GM10266 (cell line): ENCODE results near the gene LRP8.

Experiments used
- DNase-seq: peaks from one replicate; pipeline ENCODE4 v3.0.0; 2012; ENCODE audit errors: extremely low spot score
- TF ChIP-seq, protein P1 (sequence below): IDR thresholded peaks from 2 replicates; pipeline ENCODE4 v1.5.1; 2012; ENCODE audit warnings: mild to moderate bottlenecking, low read depth; ENCODE audit not compliant: control insufficient read depth, insufficient read depth; ENCODE audit errors: missing control alignments

The LRP8 gene

DNA sequence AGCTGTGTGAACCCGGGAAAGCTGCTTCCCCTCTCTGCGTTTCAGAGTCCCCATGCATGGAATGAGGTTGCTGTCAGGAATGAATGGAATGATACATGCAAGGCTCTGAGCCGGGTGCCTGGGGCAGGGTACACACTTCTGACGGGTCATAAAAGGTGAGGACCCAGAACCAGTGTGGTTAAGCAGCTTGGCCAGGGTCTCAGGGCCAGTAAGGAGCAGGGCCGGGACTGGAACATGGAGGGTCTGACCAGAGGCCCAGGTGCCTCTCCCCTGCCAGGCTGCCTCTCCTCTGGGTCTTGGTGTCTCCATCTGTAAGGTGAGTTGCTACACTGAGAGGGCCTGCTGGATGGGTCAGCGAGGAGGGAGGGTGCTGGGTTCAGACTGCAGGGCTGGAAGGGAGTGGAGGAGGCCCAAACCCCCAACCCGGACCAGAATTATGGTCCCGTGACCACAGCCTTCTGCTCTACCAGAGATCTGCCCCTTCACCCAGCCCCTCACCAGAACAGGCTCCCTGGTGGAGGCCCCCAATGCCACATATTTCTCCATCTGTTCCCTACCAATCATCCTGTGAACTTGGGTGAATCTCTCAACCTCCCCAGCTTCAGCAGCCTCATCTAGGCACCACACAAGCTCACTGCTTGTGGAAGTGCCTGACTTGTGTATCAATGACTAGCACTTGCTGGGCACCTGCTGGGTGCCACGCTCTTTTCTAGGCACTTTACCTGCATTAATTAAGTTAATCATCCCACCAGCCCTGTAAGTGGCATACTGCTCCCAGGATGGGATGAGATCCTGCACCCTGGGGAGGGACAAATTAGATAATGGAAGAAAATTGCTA, 16.2 kb upstream of the LRP8 start:
- TF ChIP-seq, protein P1, sequence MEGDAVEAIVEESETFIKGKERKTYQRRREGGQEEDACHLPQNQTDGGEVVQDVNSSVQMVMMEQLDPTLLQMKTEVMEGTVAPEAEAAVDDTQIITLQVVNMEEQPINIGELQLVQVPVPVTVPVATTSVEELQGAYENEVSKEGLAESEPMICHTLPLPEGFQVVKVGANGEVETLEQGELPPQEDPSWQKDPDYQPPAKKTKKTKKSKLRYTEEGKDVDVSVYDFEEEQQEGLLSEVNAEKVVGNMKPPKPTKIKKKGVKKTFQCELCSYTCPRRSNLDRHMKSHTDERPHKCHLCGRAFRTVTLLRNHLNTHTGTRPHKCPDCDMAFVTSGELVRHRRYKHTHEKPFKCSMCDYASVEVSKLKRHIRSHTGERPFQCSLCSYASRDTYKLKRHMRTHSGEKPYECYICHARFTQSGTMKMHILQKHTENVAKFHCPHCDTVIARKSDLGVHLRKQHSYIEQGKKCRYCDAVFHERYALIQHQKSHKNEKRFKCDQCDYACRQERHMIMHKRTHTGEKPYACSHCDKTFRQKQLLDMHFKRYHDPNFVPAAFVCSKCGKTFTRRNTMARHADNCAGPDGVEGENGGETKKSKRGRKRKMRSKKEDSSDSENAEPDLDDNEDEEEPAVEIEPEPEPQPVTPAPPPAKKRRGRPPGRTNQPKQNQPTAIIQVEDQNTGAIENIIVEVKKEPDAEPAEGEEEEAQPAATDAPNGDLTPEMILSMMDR, result no peak
- DNase-seq, result no peak

DNA sequence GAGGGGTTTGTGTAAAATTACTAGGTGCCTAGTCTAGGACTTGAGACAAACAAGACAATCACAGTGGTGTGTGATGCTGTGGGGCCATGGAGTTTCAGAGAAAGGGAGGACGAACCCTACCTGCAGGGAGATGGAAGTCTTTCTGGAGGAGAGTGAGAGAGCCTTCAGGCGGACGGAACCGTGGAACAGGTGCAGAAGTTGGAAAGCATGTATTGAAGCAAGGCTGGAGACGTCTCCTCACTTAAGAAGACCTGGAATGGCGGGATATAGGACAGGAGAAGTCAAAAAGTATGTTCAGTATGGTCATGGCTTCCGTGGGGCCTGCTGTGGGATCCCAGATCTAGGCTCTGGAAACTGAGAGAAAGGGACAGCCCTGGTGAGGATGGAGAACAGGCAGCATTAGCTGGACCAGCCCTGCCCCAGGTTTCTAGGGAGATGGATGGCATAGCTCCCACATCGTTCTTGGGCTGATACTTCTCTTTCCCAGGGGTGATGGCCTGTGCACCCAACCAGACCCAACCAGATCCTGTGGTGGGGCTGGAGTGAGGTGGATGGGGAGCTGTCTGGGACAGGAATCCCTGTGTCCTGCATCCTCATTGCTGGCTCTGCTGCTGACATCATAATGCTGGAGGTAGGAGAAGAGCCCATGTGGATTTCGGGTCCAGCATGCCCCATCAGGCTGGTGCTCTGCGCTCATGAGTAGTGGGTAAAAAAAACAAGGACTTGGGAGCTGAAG, 15.0 kb upstream of the LRP8 start:
- TF ChIP-seq, protein P1, result no peak
- DNase-seq, result no peak

GRCh38 chr1:53341961-53342707, 14.3 kb upstream of the LRP8 start:
- TF ChIP-seq, protein P1, result no peak

DNA sequence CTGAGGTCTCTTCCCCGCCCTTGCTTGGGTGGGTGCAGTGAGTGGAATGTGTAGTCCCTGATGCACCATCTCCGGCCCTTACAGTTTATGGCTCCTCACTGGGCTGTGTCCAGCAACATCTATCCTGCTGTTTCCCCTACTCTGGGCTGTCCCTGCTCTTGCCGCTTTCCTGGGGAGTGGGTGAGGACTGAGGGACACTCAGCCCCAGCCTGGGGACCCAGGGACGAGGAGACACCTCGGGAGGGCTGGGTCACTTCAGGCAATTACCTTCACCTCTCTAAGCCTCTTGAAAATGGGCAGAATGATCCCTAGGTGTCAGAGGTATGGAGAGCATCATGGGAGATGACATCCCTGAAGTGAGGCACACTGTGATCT, 13.6 kb upstream of the LRP8 start:
- DNase-seq, result no peak
- TF ChIP-seq, protein P1, result no peak

More at GRCh38 chr1:53341961-53342707, 14.3 kb upstream of the LRP8 start:
- no peak for DNase-seq

- TF ChIP-seq, protein P1, result no peak
- no peak for DNase-seq
Observed at GRCh38 chr1:53340660-53341520, 13.0 kb upstream of the LRP8 start.

DNA sequence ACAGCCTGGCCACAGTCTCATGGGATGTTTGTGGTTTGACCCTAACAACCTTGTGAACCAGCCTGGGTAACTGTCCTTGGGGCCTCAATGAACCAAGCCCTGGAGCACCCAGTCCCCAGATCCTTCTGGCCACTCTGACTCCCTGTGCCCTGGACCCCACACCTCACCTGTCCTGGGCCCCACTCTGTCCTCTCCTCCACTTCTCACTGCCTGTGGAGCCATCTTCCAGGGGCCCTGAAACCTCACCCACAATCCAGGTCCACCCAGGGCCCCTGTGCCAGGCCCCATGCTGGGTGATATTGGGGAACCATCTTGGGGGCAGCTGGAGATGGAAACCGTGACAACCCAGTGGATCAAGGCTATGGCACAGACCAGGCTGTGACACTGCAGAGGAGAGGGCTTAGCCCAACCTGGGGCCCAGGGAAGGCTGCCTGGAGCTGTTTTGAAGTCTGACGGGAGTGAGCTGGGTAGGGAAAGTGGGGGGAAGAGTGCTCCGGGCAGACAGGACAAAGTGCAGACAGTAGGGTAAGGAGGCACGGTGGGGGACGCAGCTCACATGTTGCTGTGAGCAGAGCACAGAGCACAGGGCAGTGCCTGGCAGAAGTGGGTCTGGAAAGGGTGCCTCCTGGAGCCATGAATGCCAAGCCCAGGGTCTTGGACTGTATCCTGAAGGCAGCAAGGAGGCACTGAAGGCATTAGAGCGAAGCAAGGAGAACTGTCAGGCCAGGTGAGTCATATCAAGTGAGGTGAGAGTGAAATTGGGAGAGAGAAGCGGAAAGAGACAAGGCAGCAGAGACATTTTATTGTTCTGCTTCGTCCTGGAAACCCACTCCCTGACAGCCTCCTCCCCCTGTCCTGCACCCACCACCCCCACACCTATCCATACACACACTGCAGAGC, 12.1 kb upstream of the LRP8 start:
- DNase-seq, result no peak
- TF ChIP-seq, protein P1, result no peak
